VCaP (cell line): ENCODE measurements around the gene ITIH5.

ENCODE experiments used
- H3K27ac ChIP-seq: fragments of 450-650 bp; 2 replicates; pipeline ENCODE4 v1.5.1; 2017
- TF ChIP-seq, protein P1 (sequence below): fragments of 450-650 bp; conservative IDR thresholded peaks from 2 replicates; pipeline ENCODE4 v1.5.1; 2017; ENCODE audit warnings: mild to moderate bottlenecking, moderate library complexity

ITIH5 gene

GRCh38 chr10:7577579-7577978, 89.2 kb downstream of the ITIH5 start:
- TF ChIP-seq, protein P1, sequence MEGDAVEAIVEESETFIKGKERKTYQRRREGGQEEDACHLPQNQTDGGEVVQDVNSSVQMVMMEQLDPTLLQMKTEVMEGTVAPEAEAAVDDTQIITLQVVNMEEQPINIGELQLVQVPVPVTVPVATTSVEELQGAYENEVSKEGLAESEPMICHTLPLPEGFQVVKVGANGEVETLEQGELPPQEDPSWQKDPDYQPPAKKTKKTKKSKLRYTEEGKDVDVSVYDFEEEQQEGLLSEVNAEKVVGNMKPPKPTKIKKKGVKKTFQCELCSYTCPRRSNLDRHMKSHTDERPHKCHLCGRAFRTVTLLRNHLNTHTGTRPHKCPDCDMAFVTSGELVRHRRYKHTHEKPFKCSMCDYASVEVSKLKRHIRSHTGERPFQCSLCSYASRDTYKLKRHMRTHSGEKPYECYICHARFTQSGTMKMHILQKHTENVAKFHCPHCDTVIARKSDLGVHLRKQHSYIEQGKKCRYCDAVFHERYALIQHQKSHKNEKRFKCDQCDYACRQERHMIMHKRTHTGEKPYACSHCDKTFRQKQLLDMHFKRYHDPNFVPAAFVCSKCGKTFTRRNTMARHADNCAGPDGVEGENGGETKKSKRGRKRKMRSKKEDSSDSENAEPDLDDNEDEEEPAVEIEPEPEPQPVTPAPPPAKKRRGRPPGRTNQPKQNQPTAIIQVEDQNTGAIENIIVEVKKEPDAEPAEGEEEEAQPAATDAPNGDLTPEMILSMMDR = no peak
- no peak overlapping the region for H3K27ac ChIP-seq

DNA sequence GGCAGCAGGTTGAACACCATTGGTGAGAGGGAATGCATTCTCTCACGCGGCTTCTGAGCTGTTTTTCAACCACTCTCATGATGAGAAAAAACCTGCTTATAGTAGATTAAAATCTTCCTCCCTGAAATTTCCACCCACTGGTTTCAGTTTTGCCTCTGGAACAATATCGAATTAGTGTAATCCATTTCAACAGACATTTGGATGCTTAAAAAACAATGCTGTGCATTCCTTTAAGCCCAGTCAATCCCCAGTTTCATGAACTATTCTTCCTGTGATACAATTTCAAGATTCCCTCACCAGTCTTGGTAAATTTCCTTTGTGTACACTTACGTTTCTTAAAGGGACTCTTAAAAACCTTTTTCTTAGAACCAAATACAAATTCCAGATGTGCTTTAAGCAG, 89.6 kb downstream of the ITIH5 start:
- no peak overlapping the region for H3K27ac ChIP-seq
- TF ChIP-seq, protein P1 = no peak

DNA sequence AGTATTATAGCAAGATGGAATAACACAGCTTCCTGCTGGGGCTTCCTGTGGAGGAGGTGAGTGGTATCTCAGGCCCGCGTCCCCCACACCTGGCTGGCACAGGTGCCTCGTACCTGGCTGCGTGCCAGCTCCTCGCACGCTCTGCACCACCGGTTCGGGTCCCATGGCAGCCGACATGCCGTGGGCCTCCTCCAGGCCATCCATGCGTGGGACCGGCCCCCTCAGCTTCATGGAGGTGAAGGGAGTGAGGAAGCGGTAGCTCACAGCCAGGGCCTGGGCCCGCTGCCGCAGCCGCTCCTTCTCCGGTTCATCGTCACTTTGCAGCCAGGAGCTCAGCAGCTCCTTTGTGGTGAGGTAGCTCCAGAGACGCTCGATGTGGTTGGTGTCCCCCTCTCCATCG, 90.4 kb downstream of the ITIH5 start:
- TF ChIP-seq, protein P1 = no peak

GRCh38 chr10:7572391-7572790, 94.4 kb downstream of the ITIH5 start:
- H3K27ac ChIP-seq = no peak overlapping the region
- TF ChIP-seq, protein P1 = no peak

More for the DNA sequence above, 90.4 kb downstream of the ITIH5 start:
- H3K27ac ChIP-seq = no peak overlapping the region

GRCh38 chr10:7571981-7572380, 94.8 kb downstream of the ITIH5 start:
- no peak overlapping the region for H3K27ac ChIP-seq
- TF ChIP-seq, protein P1 = no peak

GRCh38 chr10:7567911-7568620, 98.7 kb downstream of the ITIH5 start:
- TF ChIP-seq, protein P1 = no peak
- no peak overlapping the region for H3K27ac ChIP-seq

GRCh38 chr10:7566891-7567290, 99.9 kb downstream of the ITIH5 start:
- no peak overlapping the region for H3K27ac ChIP-seq
- TF ChIP-seq, protein P1 = no peak
